Stimulated activated CD8-positive, alpha-beta memory T cell treated with anti-CD3 and anti-CD28 coated beads, Interleukin-15, amount 100 ng/mL, for 24 hours (primary cell): ENCODE data around the gene SPAG16.
"Not testable (repeated sequence)": the region's sequence is repeated elsewhere in the genome, so short reads cannot be mapped to it uniquely, and the experiment has no call there.

Source experiments
- DNase-seq: peaks from one replicate; pipeline ENCODE4 v3.0.0-alpha.2; 2020; ENCODE audit warnings: low read depth

The SPAG16 gene

GRCh38 chr2:213408426-213409070 is 124.3 kb downstream of the SPAG16 start:
- not testable (repeated sequence) for DNase-seq

DNA sequence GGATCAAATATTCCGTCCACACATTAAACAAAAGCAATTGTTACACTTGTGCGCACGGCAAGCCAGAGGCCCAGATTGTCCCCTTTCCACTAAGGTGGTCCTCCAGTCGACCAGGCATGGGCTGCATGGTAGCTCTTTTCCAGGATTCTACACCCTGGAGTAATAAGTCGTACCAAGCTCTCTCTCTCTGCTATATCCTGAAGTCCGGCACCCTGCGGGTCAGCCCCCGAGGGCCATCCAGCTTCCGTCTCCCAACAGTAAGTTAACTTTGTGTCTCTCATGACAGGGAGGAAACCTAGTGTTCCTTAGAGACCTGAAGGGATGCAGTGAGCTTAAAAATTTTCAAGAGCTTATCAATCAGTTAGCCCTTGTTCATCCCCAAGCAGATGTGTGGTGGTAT is 126.4 kb downstream of the SPAG16 start:
- DNase-seq, result not testable (repeated sequence)

GRCh38 chr2:213411582-213412289 is 127.5 kb downstream of the SPAG16 start:
- DNase-seq, result no peak

DNA sequence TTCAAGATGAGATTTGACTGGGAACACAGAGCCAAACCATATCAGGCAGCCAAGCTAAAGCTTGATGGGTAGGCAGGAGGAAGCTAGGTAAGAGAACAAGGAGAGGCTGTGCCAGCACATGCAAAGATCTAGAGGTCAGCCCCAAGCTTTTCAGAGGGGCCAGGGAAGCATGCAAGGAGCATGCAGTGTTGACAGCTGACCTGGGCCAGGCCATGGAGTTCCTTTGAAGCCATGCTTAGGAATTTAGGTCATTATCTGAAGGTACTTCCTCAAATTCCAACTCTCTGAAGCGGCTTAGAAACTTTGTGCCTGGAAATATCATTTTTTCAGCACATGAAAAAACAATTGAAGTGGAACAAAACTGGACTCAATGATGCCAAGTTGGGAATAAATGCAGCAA is 130.8 kb downstream of the SPAG16 start:
- DNase-seq, result no peak

- DNase-seq, result no peak
These were observed 132.6 kb downstream of the SPAG16 start for GRCh38 chr2:213416832-213417231.

DNA sequence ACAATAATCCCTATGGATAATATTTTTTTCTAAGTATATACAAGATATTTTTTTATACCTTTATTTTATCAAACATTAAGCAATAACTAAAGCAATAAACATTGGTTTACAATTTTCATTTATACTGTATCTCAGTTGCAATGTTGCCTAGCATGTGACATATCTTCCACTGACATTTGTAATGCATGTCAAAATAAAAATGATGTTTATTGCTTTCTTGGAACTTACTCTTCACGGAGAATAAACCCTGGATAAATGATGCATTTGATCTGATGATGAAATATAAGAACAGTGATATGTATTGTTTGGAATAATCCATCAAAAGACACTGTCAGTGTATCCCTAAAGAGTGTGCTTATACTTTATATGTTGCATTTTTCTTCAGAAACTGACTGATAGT is 135.7 kb downstream of the SPAG16 start:
- no peak for DNase-seq

GRCh38 chr2:213420828-213421385 is 136.6 kb downstream of the SPAG16 start:
- no peak for DNase-seq

DNA sequence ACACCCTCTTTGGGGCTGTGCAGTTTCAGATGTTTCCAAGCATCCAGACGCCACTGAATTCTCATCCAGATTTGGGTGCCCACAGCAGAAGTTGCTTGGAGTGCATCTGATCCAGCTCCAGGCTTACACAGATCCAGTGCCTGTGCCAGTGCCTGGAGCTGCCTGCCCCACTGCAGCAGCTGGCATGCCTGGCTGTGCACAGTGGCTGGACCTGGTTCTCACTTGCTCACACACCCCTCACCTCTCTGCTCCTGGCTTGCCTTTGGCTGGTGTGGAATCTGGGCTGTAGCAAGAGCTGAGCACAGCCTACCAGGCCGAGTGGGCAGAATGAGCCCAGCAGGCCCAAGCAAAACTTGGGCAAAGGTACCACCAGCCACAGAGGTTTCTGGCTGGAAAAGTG is 137.9 kb downstream of the SPAG16 start:
- DNase-seq, result no peak

DNA sequence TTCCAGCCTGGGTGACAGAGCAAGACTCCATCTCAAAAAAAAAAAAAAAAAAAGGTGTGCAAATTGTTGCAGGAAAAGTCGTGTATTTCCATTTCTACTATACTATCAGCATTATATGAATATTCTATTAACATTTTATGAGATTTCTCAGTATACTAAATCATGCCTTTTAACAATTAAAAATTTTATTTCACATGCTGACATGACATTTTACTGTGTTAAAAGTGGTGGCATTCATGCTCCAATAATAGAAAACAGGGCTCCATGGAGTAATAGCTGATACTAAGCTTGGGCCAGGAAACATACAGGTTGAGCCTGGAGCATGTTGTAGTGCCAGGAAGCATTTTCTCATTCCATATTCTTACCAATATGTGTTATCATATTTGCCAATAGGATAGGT is 141.4 kb downstream of the SPAG16 start:
- DNase-seq, result no peak

- DNase-seq, result no peak
These were observed 145.3 kb downstream of the SPAG16 start for GRCh38 chr2:213429516-213429915.

GRCh38 chr2:213443921-213444320 is 159.7 kb downstream of the SPAG16 start:
- DNase-seq, result no peak

DNA sequence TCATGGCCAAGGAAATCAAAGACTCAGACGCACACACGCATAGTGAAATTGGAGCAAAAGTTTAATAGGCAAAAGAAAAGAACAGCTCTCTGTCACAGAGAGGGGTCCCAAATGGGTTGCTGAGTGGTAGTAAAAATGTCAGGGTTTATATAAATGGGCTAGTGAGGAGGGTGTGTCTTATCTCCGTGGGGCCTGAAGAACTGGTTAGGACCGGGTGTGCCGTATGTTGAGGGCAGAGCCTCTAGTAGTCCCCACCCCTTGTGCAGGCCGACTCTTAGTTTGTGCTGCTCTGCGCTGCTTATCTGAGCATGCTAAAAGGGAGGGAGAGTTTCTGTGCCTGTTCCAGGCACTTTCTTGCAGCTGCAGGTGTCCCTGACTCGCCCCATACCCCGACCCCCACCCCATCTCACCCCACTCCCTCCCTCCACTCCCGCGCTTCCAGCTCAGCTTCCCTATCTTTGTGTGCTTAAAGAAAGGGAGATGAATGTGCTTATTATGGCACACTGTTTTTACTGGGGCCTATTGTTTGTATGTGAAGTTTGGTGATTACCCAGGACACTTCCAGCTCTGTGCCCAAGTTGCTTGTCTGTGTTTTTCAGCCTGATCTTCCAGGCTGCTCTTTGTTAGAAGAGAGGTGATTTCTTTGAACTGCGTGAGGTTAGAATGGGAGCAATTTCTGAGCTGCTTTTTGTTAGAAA is 167.4 kb downstream of the SPAG16 start:
- DNase-seq, result no peak

- no peak for DNase-seq
These were observed 171.2 kb downstream of the SPAG16 start for GRCh38 chr2:213455316-213456008.

- DNase-seq, result no peak
These were observed 191.2 kb downstream of the SPAG16 start for GRCh38 chr2:213475433-213475832.

DNA sequence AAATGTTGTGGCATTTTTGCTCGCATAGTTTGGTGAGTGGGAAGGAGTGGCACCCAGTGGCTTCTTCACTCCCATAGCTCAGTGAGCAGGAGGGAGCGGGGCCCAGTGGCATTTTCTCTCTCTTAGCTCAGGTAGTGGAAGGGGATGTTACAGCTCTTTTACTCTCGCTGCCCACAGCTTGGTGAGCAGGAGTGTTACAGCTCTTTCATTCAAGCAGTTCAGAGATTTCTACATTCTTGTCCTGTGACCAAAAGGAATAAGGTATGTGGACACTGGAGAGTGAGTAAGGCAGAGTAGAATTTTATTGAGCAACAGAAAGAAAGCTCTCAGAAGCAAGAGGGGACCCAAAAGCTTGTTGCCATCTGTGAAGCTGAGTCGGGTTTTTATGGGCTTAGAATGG is 192.4 kb downstream of the SPAG16 start:
- DNase-seq, result no peak

DNA sequence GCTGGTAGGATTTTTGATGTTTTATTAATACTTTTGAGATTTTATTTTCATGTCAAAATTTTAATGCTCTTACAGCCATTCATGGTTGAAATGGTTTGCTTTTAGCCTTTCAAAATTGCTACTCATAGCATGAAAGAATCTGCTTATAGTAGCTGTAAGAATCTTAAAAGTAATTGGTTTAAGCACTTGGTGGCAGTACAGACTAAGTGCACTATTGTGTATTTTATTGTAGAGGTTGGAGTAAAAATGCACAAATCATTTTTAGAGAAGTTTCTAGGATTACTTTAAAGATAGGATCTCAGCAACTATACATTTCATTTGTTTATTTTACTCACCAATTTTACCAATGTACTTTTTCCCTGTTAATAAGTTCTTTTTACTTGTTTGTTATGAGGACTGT is 205.8 kb downstream of the SPAG16 start:
- no peak for DNase-seq

GRCh38 chr2:213491376-213491775 is 207.1 kb downstream of the SPAG16 start:
- no peak for DNase-seq

GRCh38 chr2:213496226-213496625 is 212.0 kb downstream of the SPAG16 start:
- DNase-seq, result no peak

DNA sequence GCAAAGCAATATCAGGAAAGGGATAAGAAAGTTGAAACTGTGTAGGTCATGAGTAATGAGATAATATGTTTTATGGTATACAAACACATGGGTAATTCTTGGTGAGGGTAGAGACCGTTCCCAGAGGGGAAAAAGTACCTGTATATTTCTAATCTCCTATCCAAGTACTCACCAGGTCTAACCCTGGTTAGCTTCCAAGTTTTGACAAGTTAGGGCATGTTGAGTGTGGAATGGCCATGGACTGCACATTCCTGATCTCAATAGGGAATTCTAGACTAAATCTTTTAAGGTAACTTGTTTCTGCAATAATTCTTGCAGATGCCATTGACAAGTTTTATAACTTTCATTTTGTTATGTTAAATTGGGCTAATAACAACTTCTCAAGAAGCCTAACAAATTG is 216.6 kb downstream of the SPAG16 start:
- no peak for DNase-seq

DNA sequence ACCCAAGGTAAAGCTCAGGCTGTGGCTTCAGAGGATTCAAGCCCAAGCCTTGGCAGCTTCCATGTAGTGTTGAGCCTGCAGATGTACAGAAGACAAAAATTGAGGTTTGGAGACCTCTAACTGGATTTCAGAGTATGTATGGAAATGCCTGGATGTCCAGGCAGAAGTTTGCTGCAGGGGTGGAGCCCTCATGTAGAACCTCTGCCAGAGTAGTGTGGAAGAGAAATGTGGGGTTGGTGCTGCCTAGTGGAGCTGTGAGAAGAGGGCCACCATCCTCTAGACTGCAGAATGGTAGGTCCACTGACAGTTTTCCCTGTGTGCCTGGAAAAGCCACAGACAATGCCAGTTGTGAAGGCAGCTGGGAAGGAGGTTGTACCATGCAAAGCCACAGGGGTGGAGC is 239.9 kb downstream of the SPAG16 start:
- DNase-seq, result no peak

- DNase-seq, result no peak
These were observed 253.3 kb downstream of the SPAG16 start for GRCh38 chr2:213537579-213537978.

- no peak for DNase-seq
These were observed 260.7 kb downstream of the SPAG16 start for GRCh38 chr2:213544940-213545339.
